ENCODE measurements around the gene RNASE7.

The RNASE7 gene

GRCh38 chr14:21023817-21024584 is 18.2 kb upstream of the RNASE7 start:
- no peak for TF ChIP-seq CTCF (IDR thresholded peaks at IDR 0.05)
- Histone ChIP-seq H3K4me3 (peak overlapping the region; percentile 86 to 96), H3K4me1 (peaks cover 6 to 47% (median 33%) of the 10 kb centered on the region in 4 donors), H3K9me3 (no peaks in the 10 kb centered on the region), H3K27me3 (no peaks in the 10 kb centered on the region), H3K27ac (peak overlapping the region; percentile 96 to 97), H3K36me3 (peaks cover 22 to 35% (median 24%) of the 10 kb centered on the region in 3 donors)
- intact Hi-C loops (cut with DNase I; ENCODE audit: low total_unique reads): loop anchor here (5.0 kb wide), 1 partner anchor 78 kb away; the partner anchor contains the start of gene TMEM253
- DNase-seq: no peak

- Histone ChIP-seq H3K27me3 (no peaks in the 10 kb centered on the region), H3K27ac (peak within 1 kb of the TSS; percentile 96 to 97), H3K4me3 (peak within 1 kb of the TSS; percentile 86 to 96), H3K4me1 (peaks cover 6 to 47% (median 33%) of the 10 kb centered on the region in 4 donors), H3K36me3 (peaks cover 16 to 27% (median 17%) of the 10 kb centered on the region in 3 donors), H3K9me3 (no peaks in the 10 kb centered on the region)
- intact Hi-C loops (cut with DNase I; ENCODE audit: low total_unique reads): loop anchor here (5.0 kb wide), 1 partner anchor 78 kb away; the partner anchor contains the start of gene TMEM253
- TF ChIP-seq CTCF (IDR thresholded peaks at IDR 0.05): no peak
- peak; percentile 82 to 91 for DNase-seq
These were observed 17.4 kb upstream of the RNASE7 start, which contains the start of gene NDRG2 for GRCh38 chr14:21024585-21025370. NDRG2 (minus strand) TSS chr14:21025061; CDS start chr14:21023315, 1,746 bp downstream.

- Histone ChIP-seq H3K27ac (peak overlapping the region; percentile 96 to 97), H3K36me3 (peaks cover 12 to 19% (median 13%) of the 10 kb centered on the region in 3 donors), H3K27me3 (no peaks in the 10 kb centered on the region), H3K4me1 (peaks cover 6 to 47% (median 33%) of the 10 kb centered on the region in 4 donors), H3K9me3 (no peaks in the 10 kb centered on the region), H3K4me3 (peak overlapping the region; percentile 86 to 96)
- peak in 1 of 2 experiments; percentile 7 for TF ChIP-seq CTCF (IDR thresholded peaks at IDR 0.05)
- intact Hi-C loops (cut with DNase I; ENCODE audit: low total_unique reads): no loop called here
- DNase-seq: peak; percentile 76 to 86
These were observed 16.5 kb upstream of the RNASE7 start for GRCh38 chr14:21025371-21026273.

- Histone ChIP-seq H3K4me3 (peak overlapping the region; percentile 86 to 96), H3K9me3 (no peaks in the 10 kb centered on the region), H3K4me1 (peaks cover 6 to 47% (median 33%) of the 10 kb centered on the region in 4 donors), H3K36me3 (peaks cover 5 to 11% (median 8%) of the 10 kb centered on the region in 3 donors), H3K27ac (peak overlapping the region; percentile 96 to 97), H3K27me3 (no peaks in the 10 kb centered on the region)
- intact Hi-C loops (cut with DNase I; ENCODE audit: low total_unique reads): no loop called here
- no peak for TF ChIP-seq CTCF (IDR thresholded peaks at IDR 0.05)
- DNase-seq: no peak
These were observed 15.7 kb upstream of the RNASE7 start for GRCh38 chr14:21026274-21026987.
